HG03378 (cell line): ENCODE data around the gene AGFG2.

Source experiments
- ATAC-seq: cut with Tn5 transposase; IDR thresholded peaks from one replicate; pipeline ENCODE4 v1.9.1; 2021; ENCODE audit warnings: mild to moderate bottlenecking, moderate library complexity; ENCODE audit not compliant: unreplicated experiment

Gene AGFG2

DNA sequence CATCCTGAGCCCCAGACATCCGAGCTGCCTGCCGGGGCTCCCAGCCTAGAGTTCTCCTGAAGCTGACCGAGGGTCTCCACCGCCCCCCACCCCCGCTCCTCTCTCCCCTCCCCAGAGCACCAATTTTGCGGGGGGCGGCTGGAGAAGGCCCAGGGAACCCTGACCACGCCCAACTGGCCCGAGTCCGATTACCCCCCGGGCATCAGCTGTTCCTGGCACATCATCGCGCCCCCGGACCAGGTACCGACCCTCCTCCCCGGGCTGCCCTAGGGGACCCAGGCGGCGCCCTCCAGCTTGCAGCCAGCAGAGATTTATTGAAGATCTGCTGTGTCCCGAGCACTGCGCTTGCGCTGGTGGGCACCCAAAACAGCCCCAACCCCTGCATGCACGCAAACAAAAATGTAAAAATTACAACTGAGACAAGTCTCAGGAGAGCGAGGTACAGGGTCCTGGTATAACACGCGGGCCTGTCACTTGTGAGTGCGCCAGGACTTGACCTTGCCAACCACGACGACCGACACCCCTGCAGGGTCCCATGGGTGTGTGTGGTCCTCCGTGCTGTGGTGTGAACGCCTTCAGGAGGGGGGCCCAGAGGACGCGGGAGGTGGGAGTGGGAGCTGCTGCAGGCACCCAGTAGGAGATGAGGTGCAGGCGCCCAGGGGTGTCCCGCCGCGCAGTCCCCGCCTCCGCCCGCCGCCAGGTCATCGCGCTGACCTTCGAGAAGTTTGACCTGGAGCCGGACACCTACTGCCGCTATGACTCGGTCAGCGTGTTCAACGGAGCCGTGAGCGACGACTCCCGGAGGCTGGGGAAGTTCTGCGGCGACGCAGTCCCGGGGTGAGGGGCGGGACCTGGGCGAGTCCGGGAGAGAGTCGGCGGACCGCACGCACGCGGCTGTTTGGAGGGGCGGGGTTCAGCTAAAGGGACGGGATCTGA lies 66.2 kb downstream of the AGFG2 start:
- no peak for ATAC-seq

DNA sequence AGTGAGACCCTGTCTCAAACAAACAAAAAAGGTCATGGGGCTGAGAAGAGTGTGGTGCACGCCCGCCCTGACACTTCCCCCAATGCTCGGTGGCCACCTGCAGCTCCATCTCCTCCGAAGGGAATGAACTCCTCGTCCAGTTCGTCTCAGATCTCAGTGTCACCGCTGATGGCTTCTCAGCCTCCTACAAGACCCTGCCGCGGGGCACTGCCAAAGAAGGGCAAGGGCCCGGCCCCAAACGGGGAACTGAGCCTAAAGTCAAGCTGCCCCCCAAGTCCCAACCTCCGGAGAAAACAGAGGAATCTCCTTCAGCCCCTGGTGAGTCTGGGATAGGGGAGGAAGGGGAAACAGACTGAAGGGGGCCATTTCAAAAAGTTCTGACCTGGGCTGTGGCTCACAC lies 67.3 kb downstream of the AGFG2 start:
- no peak for ATAC-seq

DNA sequence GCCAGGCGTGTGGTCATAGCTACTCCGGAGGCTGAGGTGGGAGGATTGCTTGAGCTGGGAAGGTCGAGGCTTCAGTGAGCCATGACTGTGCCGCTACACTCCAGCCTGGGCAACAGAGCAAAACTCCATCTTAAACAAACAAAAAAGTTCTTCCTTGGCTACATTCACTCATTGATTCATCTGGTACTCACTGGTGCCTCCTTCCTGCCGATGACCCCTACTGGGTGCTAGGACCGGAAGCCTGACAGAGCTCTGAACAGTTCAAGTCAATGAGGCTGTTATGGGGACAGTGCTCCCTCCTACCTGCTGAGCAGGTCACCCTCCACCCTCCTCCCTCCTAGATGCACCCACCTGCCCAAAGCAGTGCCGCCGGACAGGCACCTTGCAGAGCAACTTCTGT lies 68.1 kb downstream of the AGFG2 start:
- no peak for ATAC-seq

DNA sequence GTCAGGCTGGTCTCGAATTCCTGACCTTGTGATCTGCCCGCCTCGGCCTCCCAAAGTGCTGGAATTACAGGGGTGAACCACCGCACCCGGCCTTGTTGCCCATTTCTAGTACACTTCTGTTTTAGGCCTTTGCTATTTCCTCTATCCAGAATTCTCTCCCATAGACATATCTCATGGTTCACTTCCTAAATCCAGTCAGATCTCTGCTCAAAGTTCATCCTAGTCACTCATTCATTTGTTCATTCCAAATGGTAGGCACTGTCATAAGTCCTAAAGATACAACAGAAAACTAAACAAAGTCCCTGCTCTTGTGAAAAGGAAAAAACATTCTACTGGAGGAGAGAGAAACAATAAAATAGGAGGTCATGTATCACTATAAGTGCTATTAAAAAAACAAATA lies 71.0 kb downstream of the AGFG2 start:
- ATAC-seq: no peak

DNA sequence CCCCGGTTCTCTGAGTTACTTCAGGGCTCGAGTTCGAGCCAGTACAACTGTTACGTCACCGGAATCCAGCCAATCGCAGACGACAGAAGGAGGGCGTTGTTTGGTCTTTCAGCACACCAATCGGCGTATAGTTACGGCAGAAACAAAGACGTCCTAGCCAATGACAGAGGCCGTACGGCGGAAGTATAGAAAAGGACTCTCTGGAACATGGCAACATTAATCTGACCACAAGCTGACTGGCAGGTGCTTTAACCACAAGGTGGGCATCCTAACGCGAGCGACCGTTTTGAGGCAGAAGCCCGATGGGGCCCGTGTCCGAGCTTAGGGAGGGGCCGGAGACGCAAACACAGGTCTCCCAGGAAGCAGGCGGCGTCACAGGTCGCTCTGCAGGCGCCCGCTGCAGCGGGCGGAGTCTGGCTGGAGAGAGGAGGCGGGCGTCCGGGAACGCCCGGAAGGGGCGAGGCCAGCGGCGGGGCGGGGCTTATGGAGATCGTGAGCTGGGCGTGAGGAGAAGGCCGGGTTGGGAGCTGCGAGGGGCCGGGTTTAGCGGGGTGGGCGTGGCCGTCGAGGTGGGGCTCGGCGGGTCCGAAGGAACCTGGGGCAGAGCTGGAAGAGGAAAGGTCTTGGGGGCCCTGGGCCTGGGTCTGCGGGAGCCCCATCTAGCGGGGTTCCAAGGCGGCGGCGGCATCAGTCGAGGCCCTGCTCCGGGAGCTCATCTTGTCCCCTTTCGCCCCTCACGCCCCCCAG lies 73.2 kb downstream of the AGFG2 start, which contains the start of gene MOSPD3:
MOSPD3 (plus strand) TSS at position 558 of the 747 bp plus-strand sequence. CDS start 252 bp downstream, outside the sequence.
- ATAC-seq: peak; percentile 92

DNA sequence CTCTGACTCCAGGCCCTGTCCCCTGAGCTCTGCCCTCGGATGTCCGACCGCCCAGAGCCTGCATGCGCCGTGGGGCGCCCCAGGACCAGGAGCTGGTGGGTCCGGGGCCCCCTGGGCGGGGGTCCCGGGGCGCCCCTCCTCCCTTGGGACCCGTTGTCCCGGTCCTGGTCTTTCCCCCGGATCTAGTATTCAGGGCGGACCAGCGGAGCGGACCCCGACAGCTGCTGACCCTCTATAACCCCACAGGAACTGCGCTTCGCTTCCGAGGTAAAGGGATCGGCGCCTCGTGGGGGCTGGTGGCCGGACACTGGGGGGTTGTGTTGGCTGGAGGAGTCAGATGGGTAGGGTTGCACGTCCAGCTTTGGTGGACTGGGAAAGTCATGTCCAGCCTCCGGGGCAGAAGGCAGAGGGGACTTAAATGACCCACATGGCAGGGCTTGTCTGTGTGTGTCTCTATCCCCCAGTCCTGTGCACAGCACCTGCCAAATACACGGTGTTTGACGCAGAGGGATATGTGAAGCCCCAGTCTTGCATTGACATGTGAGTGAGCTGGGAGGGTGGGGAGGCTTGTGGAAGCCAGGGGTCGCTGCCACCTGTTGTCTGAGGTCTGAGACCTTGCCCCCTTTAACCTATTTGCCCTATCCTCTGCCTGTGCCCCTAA lies 73.9 kb downstream of the AGFG2 start:
- ATAC-seq: no peak

DNA sequence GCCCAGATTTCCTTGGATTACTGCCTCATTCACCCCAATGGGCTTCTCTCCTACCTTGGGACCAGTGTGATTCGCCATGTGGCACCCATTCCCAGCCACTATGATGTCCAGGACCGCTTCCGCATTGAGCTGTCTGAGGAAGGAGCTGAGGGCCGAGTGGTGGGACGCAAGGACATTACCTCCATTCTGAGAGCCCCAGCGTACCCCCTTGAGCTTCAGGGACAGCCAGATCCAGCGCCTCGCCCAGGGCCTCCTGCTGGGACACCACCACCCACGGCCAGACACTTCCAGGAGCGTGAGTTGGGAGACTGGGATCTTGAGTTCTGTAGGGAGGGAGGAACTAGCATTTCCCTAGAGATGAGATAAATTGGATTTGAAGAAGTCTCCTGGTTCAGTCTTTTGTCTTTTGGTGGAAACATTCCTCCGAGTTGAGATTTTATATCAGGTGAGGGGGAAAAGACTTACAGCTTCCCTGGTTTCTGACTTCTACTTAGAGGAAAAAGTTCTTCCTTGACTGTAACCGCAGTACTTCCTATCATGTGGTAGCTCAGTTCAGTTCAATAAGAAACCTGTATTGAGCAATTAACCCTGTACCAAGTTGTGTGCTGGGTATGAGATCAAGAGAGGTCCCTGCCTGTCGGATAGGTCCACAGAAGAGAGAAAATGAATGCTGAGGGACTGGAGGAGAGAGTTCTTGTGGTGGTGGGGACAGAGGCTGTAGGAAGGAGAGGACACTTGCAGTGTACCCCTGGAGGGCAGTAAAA lies 74.6 kb downstream of the AGFG2 start:
- ATAC-seq: no peak

DNA sequence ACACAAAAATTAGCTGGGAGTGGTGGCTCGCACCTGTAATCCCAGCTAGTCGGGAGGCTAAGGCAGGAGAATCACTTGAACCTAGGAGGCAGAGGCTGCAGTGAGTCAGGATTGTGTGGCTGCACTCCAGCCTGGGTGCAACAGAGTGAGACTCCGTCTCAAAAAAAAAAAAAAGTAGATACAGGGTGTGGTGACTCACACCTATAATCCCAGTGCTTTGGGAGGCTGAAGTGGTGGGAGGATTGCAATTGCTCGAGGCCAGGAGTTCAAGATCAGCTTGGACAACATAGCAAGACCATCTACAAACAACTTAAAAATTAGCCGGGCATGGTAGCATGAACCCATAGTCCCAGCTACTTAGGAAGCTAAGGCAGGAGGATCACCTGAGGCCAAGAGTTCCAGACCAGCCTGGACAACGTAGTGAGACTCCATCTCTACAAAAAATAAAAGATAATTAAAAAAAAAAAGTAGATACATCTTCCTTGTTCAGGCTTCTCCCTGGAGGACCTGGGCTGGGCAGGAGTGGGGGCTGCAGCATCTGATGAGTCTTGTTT lies 75.4 kb downstream of the AGFG2 start:
- no peak for ATAC-seq
